HEK293 (cell line): ENCODE results near the gene COPG1.

ENCODE experiments used
- REST ChIP-seq: fragments of 450-650 bp; formaldehyde crosslinking; IDR thresholded peaks from 2 replicates; pipeline ENCODE4 v1.5.1; 2016; ENCODE audit warnings: missing biosample characterization, missing genetic modification characterization
- ZNF621 ChIP-seq: fragments of 450-650 bp; formaldehyde crosslinking; IDR thresholded peaks from 2 replicates; pipeline ENCODE4 v1.5.1; 2017; ENCODE audit warnings: missing biosample characterization, missing genetic modification characterization
- ZNF76 ChIP-seq: fragments of 450-650 bp; formaldehyde crosslinking; IDR thresholded peaks from 2 replicates; pipeline ENCODE4; 2016; ENCODE audit warnings: low read depth, missing biosample characterization, missing genetic modification characterization, borderline replicate concordance
- TF ChIP-seq, protein P1 (sequence below): fragments of 450-650 bp; formaldehyde crosslinking; IDR thresholded peaks from 2 replicates; pipeline ENCODE4 v1.5.1; 2016; ENCODE audit warnings: missing biosample characterization, missing genetic modification characterization
- TF ChIP-seq, protein P2 (sequence below): fragments of 450-650 bp; formaldehyde crosslinking; conservative IDR thresholded peaks from 2 replicates; pipeline ENCODE4 v1.5.1; 2016; ENCODE audit warnings: low read depth, missing biosample characterization, missing genetic modification characterization

DNA sequence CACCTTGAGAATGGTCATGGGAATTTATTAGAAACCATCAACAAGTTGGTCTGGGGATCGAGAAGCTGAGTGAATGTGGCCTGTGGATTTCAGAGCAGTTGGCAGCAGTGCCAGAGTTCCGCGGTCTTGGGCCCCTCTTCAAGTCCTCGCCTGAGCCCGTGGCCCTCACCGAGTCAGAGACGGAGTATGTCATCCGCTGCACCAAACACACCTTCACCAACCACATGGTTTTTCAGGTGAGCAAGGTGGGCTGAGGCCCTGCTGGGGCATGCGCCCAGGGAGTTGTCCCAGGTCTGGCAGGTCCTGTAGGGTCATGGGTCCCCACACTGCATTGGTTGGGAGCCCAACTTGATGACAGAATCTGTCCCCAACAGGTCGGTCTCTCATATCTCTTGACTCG lies 22.3 kb downstream of the COPG1 start:
- TF ChIP-seq, protein P1, sequence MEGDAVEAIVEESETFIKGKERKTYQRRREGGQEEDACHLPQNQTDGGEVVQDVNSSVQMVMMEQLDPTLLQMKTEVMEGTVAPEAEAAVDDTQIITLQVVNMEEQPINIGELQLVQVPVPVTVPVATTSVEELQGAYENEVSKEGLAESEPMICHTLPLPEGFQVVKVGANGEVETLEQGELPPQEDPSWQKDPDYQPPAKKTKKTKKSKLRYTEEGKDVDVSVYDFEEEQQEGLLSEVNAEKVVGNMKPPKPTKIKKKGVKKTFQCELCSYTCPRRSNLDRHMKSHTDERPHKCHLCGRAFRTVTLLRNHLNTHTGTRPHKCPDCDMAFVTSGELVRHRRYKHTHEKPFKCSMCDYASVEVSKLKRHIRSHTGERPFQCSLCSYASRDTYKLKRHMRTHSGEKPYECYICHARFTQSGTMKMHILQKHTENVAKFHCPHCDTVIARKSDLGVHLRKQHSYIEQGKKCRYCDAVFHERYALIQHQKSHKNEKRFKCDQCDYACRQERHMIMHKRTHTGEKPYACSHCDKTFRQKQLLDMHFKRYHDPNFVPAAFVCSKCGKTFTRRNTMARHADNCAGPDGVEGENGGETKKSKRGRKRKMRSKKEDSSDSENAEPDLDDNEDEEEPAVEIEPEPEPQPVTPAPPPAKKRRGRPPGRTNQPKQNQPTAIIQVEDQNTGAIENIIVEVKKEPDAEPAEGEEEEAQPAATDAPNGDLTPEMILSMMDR (tag by site-specific recombination) = no peak
- TF ChIP-seq ZNF621 (no peak), ZNF76 (no peak), REST (no peak)
- TF ChIP-seq, protein P2, sequence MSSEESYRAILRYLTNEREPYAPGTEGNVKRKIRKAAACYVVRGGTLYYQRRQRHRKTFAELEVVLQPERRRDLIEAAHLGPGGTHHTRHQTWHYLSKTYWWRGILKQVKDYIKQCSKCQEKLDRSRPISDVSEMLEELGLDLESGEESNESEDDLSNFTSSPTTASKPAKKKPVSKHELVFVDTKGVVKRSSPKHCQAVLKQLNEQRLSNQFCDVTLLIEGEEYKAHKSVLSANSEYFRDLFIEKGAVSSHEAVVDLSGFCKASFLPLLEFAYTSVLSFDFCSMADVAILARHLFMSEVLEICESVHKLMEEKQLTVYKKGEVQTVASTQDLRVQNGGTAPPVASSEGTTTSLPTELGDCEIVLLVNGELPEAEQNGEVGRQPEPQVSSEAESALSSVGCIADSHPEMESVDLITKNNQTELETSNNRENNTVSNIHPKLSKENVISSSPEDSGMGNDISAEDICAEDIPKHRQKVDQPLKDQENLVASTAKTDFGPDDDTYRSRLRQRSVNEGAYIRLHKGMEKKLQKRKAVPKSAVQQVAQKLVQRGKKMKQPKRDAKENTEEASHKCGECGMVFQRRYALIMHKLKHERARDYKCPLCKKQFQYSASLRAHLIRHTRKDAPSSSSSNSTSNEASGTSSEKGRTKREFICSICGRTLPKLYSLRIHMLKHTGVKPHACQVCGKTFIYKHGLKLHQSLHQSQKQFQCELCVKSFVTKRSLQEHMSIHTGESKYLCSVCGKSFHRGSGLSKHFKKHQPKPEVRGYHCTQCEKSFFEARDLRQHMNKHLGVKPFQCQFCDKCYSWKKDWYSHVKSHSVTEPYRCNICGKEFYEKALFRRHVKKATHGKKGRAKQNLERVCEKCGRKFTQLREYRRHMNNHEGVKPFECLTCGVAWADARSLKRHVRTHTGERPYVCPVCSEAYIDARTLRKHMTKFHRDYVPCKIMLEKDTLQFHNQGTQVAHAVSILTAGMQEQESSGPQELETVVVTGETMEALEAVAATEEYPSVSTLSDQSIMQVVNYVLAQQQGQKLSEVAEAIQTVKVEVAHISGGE (tag by site-specific recombination) = no peak
